GM21515 (cell line): Measurements from ENCODE around the gene MYO1E.
A peak's percentile ranks its signal among the peaks of the same experiment; 100 is the strongest.
"Not testable (repeated sequence)": the region's sequence is repeated elsewhere in the genome, so short reads cannot be mapped to it uniquely, and the experiment has no call there.

Experiments
- ATAC-seq: cut with Tn5 transposase; IDR thresholded peaks from one replicate; pipeline ENCODE4 v1.9.1; 2021; ENCODE audit not compliant: unreplicated experiment

Gene MYO1E

GRCh38 chr15:59372352-59373211 lies at the start of gene MYO1E:
Gene MYO1E (minus strand): TSS chr15:59372871. CDS start chr15:59372500, 371 bp downstream.
- ATAC-seq, result peak; percentile 55

- no peak for ATAC-seq
Measured at GRCh38 chr15:59420986-59421618, 48.4 kb upstream of the MYO1E start.

GRCh38 chr15:59420108-59420507 lies 47.4 kb upstream of the MYO1E start:
- ATAC-seq, result no peak

- no peak for ATAC-seq
Measured at GRCh38 chr15:59419170-59419569, 46.5 kb upstream of the MYO1E start.

GRCh38 chr15:59416816-59417215 lies 44.1 kb upstream of the MYO1E start:
- no peak for ATAC-seq

- no peak for ATAC-seq
Measured at GRCh38 chr15:59413577-59413976, 40.9 kb upstream of the MYO1E start.

GRCh38 chr15:59410391-59410896 lies 37.8 kb upstream of the MYO1E start:
- ATAC-seq, result no peak

- no peak for ATAC-seq
Measured at GRCh38 chr15:59407946-59408345, 35.3 kb upstream of the MYO1E start.

GRCh38 chr15:59406446-59406845 lies 33.8 kb upstream of the MYO1E start:
- ATAC-seq, result no peak

- ATAC-seq, result no peak
Measured at GRCh38 chr15:59405079-59405478, 32.4 kb upstream of the MYO1E start.

GRCh38 chr15:59401824-59402569 lies 29.3 kb upstream of the MYO1E start:
- no peak for ATAC-seq

- not testable (repeated sequence) for ATAC-seq
Measured at GRCh38 chr15:59401051-59401823, 28.6 kb upstream of the MYO1E start.

GRCh38 chr15:59400103-59400813 lies 27.6 kb upstream of the MYO1E start:
- ATAC-seq, result no peak

- peak; percentile 82 for ATAC-seq
Measured at GRCh38 chr15:59399465-59400102, 26.9 kb upstream of the MYO1E start.

GRCh38 chr15:59398220-59398619 lies 25.5 kb upstream of the MYO1E start:
- no peak for ATAC-seq

GRCh38 chr15:59396679-59397078 lies 24.0 kb upstream of the MYO1E start:
- ATAC-seq, result no peak

- ATAC-seq, result no peak
Measured at GRCh38 chr15:59396211-59396610, 23.5 kb upstream of the MYO1E start.

- no peak for ATAC-seq
Measured at GRCh38 chr15:59394166-59394661, 21.5 kb upstream of the MYO1E start.

GRCh38 chr15:59392299-59392698 lies 19.6 kb upstream of the MYO1E start:
- ATAC-seq, result no peak
